ENCODE measurements around the gene GFOD1.

GRCh38 chr6:13412211-13412610 is 75.2 kb downstream of the GFOD1 start:
- TF ChIP-seq CTCF (conservative IDR thresholded peaks at IDR 0.05), result no peak
- TF ChIP-seq EZH2 (IDR thresholded peaks at IDR 0.05; ENCODE audit: low read depth), result no peak
